ENCODE data around the gene RBM45.
A peak's percentile ranks its signal among the peaks of the same experiment; 100 is the strongest.
"Not testable (repeated sequence)": the region's sequence is repeated elsewhere in the genome, so short reads cannot be mapped to it uniquely, and the experiment has no call there.

RBM45 gene

GRCh38 chr2:178112202-178113152, at the start of gene RBM45:
Gene RBM45 (plus strand): TSS chr2:178112437. CDS start chr2:178112547, 110 bp downstream.
- peak; percentile 52 for DNase-seq

GRCh38 chr2:178066324-178066723, 45.9 kb upstream of the RBM45 start:
- no peak for DNase-seq

- DNase-seq: no peak
These were observed 45.2 kb upstream of the RBM45 start for GRCh38 chr2:178066890-178067669.

GRCh38 chr2:178068823-178069454, 43.3 kb upstream of the RBM45 start:
- DNase-seq: no peak

- no peak for DNase-seq
These were observed 42.7 kb upstream of the RBM45 start for GRCh38 chr2:178069551-178069950.

- no peak for DNase-seq
These were observed 41.4 kb upstream of the RBM45 start for GRCh38 chr2:178070824-178071223.

GRCh38 chr2:178072000-178072382, 40.2 kb upstream of the RBM45 start:
- no peak for DNase-seq

GRCh38 chr2:178072383-178073301, 39.6 kb upstream of the RBM45 start, which contains the start of gene PDE11A:
Gene PDE11A (minus strand): TSS chr2:178072777. CDS start chr2:178072437, 340 bp downstream.
- no peak for DNase-seq

GRCh38 chr2:178074123-178075005, 37.9 kb upstream of the RBM45 start:
- DNase-seq: no peak

- no peak for DNase-seq
These were observed 37.3 kb upstream of the RBM45 start for GRCh38 chr2:178075006-178075326.

- DNase-seq: no peak
These were observed 36.1 kb upstream of the RBM45 start for GRCh38 chr2:178076130-178076529.

GRCh38 chr2:178079279-178079678, 33.0 kb upstream of the RBM45 start:
- DNase-seq: not testable (repeated sequence)

- no peak for DNase-seq
These were observed 29.7 kb upstream of the RBM45 start for GRCh38 chr2:178082408-178083045.

- DNase-seq: no peak
These were observed 28.0 kb upstream of the RBM45 start for GRCh38 chr2:178084273-178084672.

GRCh38 chr2:178088774-178089270, 23.4 kb upstream of the RBM45 start:
- no peak for DNase-seq

GRCh38 chr2:178093471-178093870, 18.8 kb upstream of the RBM45 start:
- no peak for DNase-seq

- DNase-seq: no peak
These were observed 10.7 kb upstream of the RBM45 start for GRCh38 chr2:178101321-178102079.

GRCh38 chr2:178105566-178105965, 6.7 kb upstream of the RBM45 start:
- no peak for DNase-seq

- DNase-seq: no peak
These were observed 6.2 kb upstream of the RBM45 start for GRCh38 chr2:178106053-178106452.

- DNase-seq: no peak
These were observed 4.1 kb upstream of the RBM45 start for GRCh38 chr2:178108176-178108575.

Data from KG1 (cell line).